Gastroesophageal sphincter (tissue), 3 donors: ENCODE results near the gene SIRPA.

Source experiments
- EP300 ChIP-seq: sonication (generic); formaldehyde crosslinking; IDR thresholded peaks from one replicate; pipeline ENCODE4 v1.6.1; 2017; ENCODE audit warnings: antibody characterized with exemption, mild to moderate bottlenecking
- POLR2A ChIP-seq, 2 donors: fragments of 450-650 bp; IDR thresholded peaks; one replicate each; pipeline ENCODE4 v1.6.1; 2017; ENCODE audit warnings: antibody characterized with exemption in 2 of 2, mild to moderate bottlenecking in 2 of 2, moderate library complexity in 1 of 2
- POLR2AphosphoS5 ChIP-seq: sonication (generic); formaldehyde crosslinking; IDR thresholded peaks from one replicate; pipeline ENCODE4 v1.6.1; 2017; ENCODE audit warnings: antibody characterized with exemption
- TF ChIP-seq, protein P1 (sequence below), 4 experiments: fragments of 200-600 bp in 2 of 4; fragments of 450-650 bp in 2 of 4; sonication (generic) in 1 of 4; IDR thresholded peaks; one replicate each; pipeline ENCODE4 v1.5.1; 2017 to 2019; ENCODE audit warnings: antibody characterized with exemption in 4 of 4, mild to moderate bottlenecking in 2 of 4, moderate library complexity in 2 of 4

DNA sequence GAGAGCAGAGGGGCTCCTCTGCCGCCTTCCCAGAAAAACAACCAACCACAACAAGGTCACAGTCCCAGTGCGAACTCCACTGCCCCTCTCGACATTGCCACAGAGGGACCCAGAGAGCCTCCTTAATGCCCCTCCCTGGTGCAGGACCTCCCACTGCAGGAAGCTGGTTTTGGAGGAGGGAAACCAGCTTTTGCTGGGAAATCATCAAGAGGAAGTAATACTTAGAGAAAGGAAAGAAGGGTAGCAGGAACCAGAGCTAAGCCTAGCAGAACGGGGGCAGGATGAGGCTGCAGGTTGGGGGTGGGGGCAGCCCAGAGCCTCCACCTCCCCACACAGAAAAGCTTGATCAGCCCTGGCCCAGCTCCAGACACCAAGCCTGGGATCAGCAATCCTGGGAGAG, 37.7 kb upstream of the SIRPA start:
- no peak for TF ChIP-seq EP300
- TF ChIP-seq, protein P1, sequence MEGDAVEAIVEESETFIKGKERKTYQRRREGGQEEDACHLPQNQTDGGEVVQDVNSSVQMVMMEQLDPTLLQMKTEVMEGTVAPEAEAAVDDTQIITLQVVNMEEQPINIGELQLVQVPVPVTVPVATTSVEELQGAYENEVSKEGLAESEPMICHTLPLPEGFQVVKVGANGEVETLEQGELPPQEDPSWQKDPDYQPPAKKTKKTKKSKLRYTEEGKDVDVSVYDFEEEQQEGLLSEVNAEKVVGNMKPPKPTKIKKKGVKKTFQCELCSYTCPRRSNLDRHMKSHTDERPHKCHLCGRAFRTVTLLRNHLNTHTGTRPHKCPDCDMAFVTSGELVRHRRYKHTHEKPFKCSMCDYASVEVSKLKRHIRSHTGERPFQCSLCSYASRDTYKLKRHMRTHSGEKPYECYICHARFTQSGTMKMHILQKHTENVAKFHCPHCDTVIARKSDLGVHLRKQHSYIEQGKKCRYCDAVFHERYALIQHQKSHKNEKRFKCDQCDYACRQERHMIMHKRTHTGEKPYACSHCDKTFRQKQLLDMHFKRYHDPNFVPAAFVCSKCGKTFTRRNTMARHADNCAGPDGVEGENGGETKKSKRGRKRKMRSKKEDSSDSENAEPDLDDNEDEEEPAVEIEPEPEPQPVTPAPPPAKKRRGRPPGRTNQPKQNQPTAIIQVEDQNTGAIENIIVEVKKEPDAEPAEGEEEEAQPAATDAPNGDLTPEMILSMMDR (IDR thresholded peaks at IDR 0.05) = no peak
- TF ChIP-seq POLR2A (IDR thresholded peaks at IDR 0.05) = no peak
- no peak for TF ChIP-seq POLR2AphosphoS5
